GM23338 (cell line): Measurements from ENCODE around the gene BCORL1. TPM values are rescaled to one million over a fixed set of nuclear protein-coding genes. Genes with fewer than 3 reads are reported as not detected.

Experiments
- ATAC-seq: fragments of 200-7000 bp; cut with Tn5 transposase; 3 replicates; pipeline ENCODE4 v1.9.1; 2020
- DNase-seq: peaks from one replicate; pipeline ENCODE4 v3.0.0-alpha.2; 2015; ENCODE audit warnings: low spot score
- H2AFZ ChIP-seq: fragments of 200-600 bp; sonication (generic); 2 replicates; pipeline ENCODE4 v1.8.0; 2016; ENCODE audit warnings: antibody characterized with exemption, mild to moderate bottlenecking, moderate library complexity
- H3F3A ChIP-seq: fragments of 200-600 bp; sonication (generic); replicated peaks from 2 replicates; pipeline ENCODE4 v1.8.0; 2017; ENCODE audit warnings: antibody characterized with exemption, mixed run types, low read depth
- H3K27ac ChIP-seq: fragments of 200-600 bp; sonication (generic); 2 replicates; pipeline ENCODE4 v1.6.1; 2016; ENCODE audit warnings: low read depth
- H3K27me3 ChIP-seq: fragments of 200-600 bp; sonication (generic); 2 replicates; pipeline ENCODE4 v1.8.0; 2016; ENCODE audit warnings: mild to moderate bottlenecking, mixed run types, moderate library complexity; ENCODE audit not compliant: insufficient read depth
- H3K36me3 ChIP-seq: fragments of 200-600 bp; sonication (generic); 2 replicates; pipeline ENCODE4 v1.8.0; 2016; ENCODE audit warnings: mild to moderate bottlenecking; ENCODE audit not compliant: insufficient read depth
- H3K4me1 ChIP-seq: fragments of 200-600 bp; sonication (generic); 2 replicates; pipeline ENCODE4 v1.8.0; 2016; ENCODE audit warnings: mild to moderate bottlenecking, moderate library complexity; ENCODE audit not compliant: insufficient read depth
- H3K4me2 ChIP-seq: fragments of 200-600 bp; sonication (generic); 2 replicates; pipeline ENCODE4 v1.7.1; 2017; ENCODE audit warnings: mixed run types
- H3K4me3 ChIP-seq: fragments of 200-600 bp; sonication (generic); 2 replicates; pipeline ENCODE4 v1.6.1; 2016; ENCODE audit warnings: mixed run types
- H3K79me2 ChIP-seq: fragments of 200-600 bp; sonication (generic); replicated peaks from 2 replicates; pipeline ENCODE4 v1.8.0; 2017; ENCODE audit warnings: mild to moderate bottlenecking; ENCODE audit not compliant: insufficient read depth
- H3K9me2 ChIP-seq: fragments of 200-600 bp; sonication (generic); 2 replicates; pipeline ENCODE4 v1.8.0; 2017; ENCODE audit not compliant: insufficient read depth
- H4K20me1 ChIP-seq: fragments of 200-600 bp; sonication (generic); replicated peaks from 2 replicates; pipeline ENCODE4 v1.8.0; 2017; ENCODE audit warnings: mild to moderate bottlenecking; ENCODE audit not compliant: insufficient read depth
- H3K27ac Mint-ChIP-seq: 2 replicates; pipeline ENCODE4 v1.8.0; 2020; ENCODE audit warnings: inconsistent platforms, mild to moderate bottlenecking, moderate library complexity, mixed read lengths
- H3K27me3 Mint-ChIP-seq: 3 replicates; pipeline ENCODE4 v1.8.0; 2022; ENCODE audit warnings: low read depth, mild to moderate bottlenecking, moderate library complexity, mixed read lengths, inconsistent platforms; ENCODE audit not compliant: insufficient read depth, poor library complexity
- H3K36me3 Mint-ChIP-seq: 3 replicates; pipeline ENCODE4 v1.8.0; 2021; ENCODE audit warnings: low read depth, mild to moderate bottlenecking, inconsistent platforms, moderate library complexity, mixed read lengths
- H3K4me1 Mint-ChIP-seq: 3 replicates; pipeline ENCODE4 v1.8.0; 2020; ENCODE audit warnings: mild to moderate bottlenecking, inconsistent platforms, mixed read lengths
- H3K4me3 Mint-ChIP-seq: 3 replicates; pipeline ENCODE4 v1.8.0; 2021; ENCODE audit warnings: moderate library complexity, mild to moderate bottlenecking, inconsistent platforms, mixed read lengths
- H3K9me3 Mint-ChIP-seq: 3 replicates; pipeline ENCODE4 v1.8.0; 2020; ENCODE audit warnings: moderate library complexity, mild to moderate bottlenecking, inconsistent platforms, mixed read lengths
- CTCF ChIP-seq, 2 experiments: fragments of 200-600 bp in 1 of 2; sonication (generic) in 1 of 2; conservative IDR thresholded peaks; 2 replicates each; pipeline versions ENCODE4 v1.5.1 to v1.6.1; 2016 to 2017; ENCODE audit warnings: antibody characterized with exemption in 2 of 2, low read depth in 2 of 2, mild to moderate bottlenecking in 2 of 2, moderate library complexity in 1 of 2
- EZH2 ChIP-seq: fragments of 200-600 bp; sonication (generic); IDR thresholded peaks from one replicate; pipeline ENCODE4 v1.8.0; 2017; ENCODE audit warnings: antibody characterized with exemption, mild to moderate bottlenecking, low read depth; ENCODE audit not compliant: unreplicated experiment
- EZH2phosphoT487 ChIP-seq: fragments of 200-600 bp; sonication (generic); IDR thresholded peaks from one replicate; pipeline ENCODE4 v1.8.1; 2018; ENCODE audit warnings: antibody characterized with exemption; ENCODE audit not compliant: unreplicated experiment
- JUNB ChIP-seq: IDR thresholded peaks from one replicate; pipeline ENCODE4 v1.6.1; 2016; ENCODE audit warnings: antibody characterized with exemption; ENCODE audit not compliant: unreplicated experiment
- NANOG ChIP-seq: IDR thresholded peaks from 2 replicates; pipeline ENCODE4 v1.6.1; 2016; ENCODE audit warnings: antibody characterized with exemption, borderline replicate concordance
- REST ChIP-seq: IDR thresholded peaks from one replicate; pipeline ENCODE4 v1.6.1; 2018; ENCODE audit warnings: antibody characterized with exemption; ENCODE audit not compliant: unreplicated experiment
- polyA plus RNA-seq: library from polyadenylated mRNA; unstranded; fragments of >200 nt; fragmentation: Nextera tagmentation; extraction: Ambion mirVana; gene quantifications from 2 replicates; pipeline ENCODE4 v1.2.1, GENCODE V29; 2016
- total RNA-seq: library from RNA; depleted of rRNA; stranded (reverse); fragments of >200 nt; shearing (Covaris generic); gene quantifications from 2 replicates; pipeline ENCODE4 v1.2.3, GENCODE V29; 2014

The BCORL1 gene
- total and polyA plus RNA-seq, 2 experiments from 2014 or later, result 2.6 to 2.7 TPM

GRCh38 chrX:130027569-130027968 lies 45.1 kb downstream of the BCORL1 start:
- peaks cover 6% of the 10 kb centered on the region for H3K27me3 Mint-ChIP-seq
- Histone ChIP-seq H3K27me3 (no peaks in the 10 kb centered on the region), H3K4me3 (no peak overlapping the region), H3K79me2 (no peaks in the 10 kb centered on the region), H3K36me3 (no peaks in the 10 kb centered on the region), H3F3A (no peaks in the 10 kb centered on the region), H3K4me1 (no peaks in the 10 kb centered on the region), H3K4me2 (no peak overlapping the region), H3K9me2 (no peaks in the 10 kb centered on the region), H3K27ac (no peak overlapping the region), H4K20me1 (no peaks in the 10 kb centered on the region), H2AFZ (no peak overlapping the region)
- ATAC-seq, result no peak
- DNase-seq, result no peak
- H3K9me3 Mint-ChIP-seq, result no peaks in the 10 kb centered on the region
- peaks cover 14% of the 10 kb centered on the region; the same call in 2 of the 3 replicates for H3K4me1 Mint-ChIP-seq
- H3K4me3 Mint-ChIP-seq, result no peak overlapping the region
- no peaks in the 10 kb centered on the region; the same call in 2 of the 3 replicates for H3K36me3 Mint-ChIP-seq
- H3K27ac Mint-ChIP-seq, result no peak overlapping the region
- no peak for TF ChIP-seq NANOG
- TF ChIP-seq EZH2phosphoT487, result no peak
- no peak for TF ChIP-seq JUNB

- peaks cover 14% of the 10 kb centered on the region; the same call in 2 of the 3 replicates for H3K4me1 Mint-ChIP-seq
- no peak overlapping the region for H3K4me3 ChIP-seq
- H3K9me2 ChIP-seq, result no peaks in the 10 kb centered on the region
- no peak for ATAC-seq
- no peaks in the 10 kb centered on the region for H3K27me3 ChIP-seq
- no peaks in the 10 kb centered on the region for H3K9me3 Mint-ChIP-seq
- H3K79me2 ChIP-seq, result no peaks in the 10 kb centered on the region
- DNase-seq, result peak; percentile 36
- no peak overlapping the region for H3K4me2 ChIP-seq
- no peaks in the 10 kb centered on the region for H4K20me1 ChIP-seq
- H3K27ac ChIP-seq, result no peak overlapping the region
- no peaks in the 10 kb centered on the region for H3K36me3 ChIP-seq
- H3K27ac Mint-ChIP-seq, result no peak overlapping the region
- no peaks in the 10 kb centered on the region for H3F3A ChIP-seq
- H3K4me3 Mint-ChIP-seq, result no peak overlapping the region
- H3K4me1 ChIP-seq, result no peaks in the 10 kb centered on the region
- H2AFZ ChIP-seq, result no peak overlapping the region
- H3K36me3 Mint-ChIP-seq, result no peaks in the 10 kb centered on the region
- TF ChIP-seq CTCF (conservative IDR thresholded peaks at IDR 0.05; ENCODE audit: low read depth in 2 of 2), result peak; percentile 58 to 66
- no peak for TF ChIP-seq REST
- TF ChIP-seq EZH2, result no peak
- H3K27me3 Mint-ChIP-seq, result peaks cover 6% of the 10 kb centered on the region
These were observed 45.8 kb downstream of the BCORL1 start for GRCh38 chrX:130028196-130028595.
